Activated naive CD8-positive, alpha-beta T cell treated with anti-CD3 and anti-CD28 coated beads, Interleukin-2, amount 50 U/mL, for 24 hours (primary cell): ENCODE results near the gene KCNA10.

Experiments
- ATAC-seq: fragments of 150-1000 bp; cut with Tn5 transposase; one replicate; pipeline ENCODE4 v1.10.0; 2021
- DNase-seq: peaks from one replicate; pipeline ENCODE4 v3.0.0; 2021
- H3K27ac Mint-ChIP-seq: one replicate; pipeline ENCODE4 v1.8.0; 2021; ENCODE audit warnings: mild to moderate bottlenecking, mixed read lengths
- H3K27me3 Mint-ChIP-seq: one replicate; pipeline ENCODE4 v1.8.0; 2021; ENCODE audit warnings: mixed read lengths
- H3K36me3 Mint-ChIP-seq: one replicate; pipeline ENCODE4 v1.8.0; 2021; ENCODE audit warnings: low read depth, mixed read lengths
- H3K4me1 Mint-ChIP-seq: one replicate; pipeline ENCODE4 v1.8.0; 2021; ENCODE audit warnings: mixed read lengths
- H3K4me3 Mint-ChIP-seq: one replicate; pipeline ENCODE4 v1.8.0; 2021; ENCODE audit warnings: mild to moderate bottlenecking, moderate library complexity, mixed read lengths
- H3K9me3 Mint-ChIP-seq: one replicate; pipeline ENCODE4 v1.8.0; 2021; ENCODE audit warnings: mixed read lengths

The KCNA10 gene

DNA sequence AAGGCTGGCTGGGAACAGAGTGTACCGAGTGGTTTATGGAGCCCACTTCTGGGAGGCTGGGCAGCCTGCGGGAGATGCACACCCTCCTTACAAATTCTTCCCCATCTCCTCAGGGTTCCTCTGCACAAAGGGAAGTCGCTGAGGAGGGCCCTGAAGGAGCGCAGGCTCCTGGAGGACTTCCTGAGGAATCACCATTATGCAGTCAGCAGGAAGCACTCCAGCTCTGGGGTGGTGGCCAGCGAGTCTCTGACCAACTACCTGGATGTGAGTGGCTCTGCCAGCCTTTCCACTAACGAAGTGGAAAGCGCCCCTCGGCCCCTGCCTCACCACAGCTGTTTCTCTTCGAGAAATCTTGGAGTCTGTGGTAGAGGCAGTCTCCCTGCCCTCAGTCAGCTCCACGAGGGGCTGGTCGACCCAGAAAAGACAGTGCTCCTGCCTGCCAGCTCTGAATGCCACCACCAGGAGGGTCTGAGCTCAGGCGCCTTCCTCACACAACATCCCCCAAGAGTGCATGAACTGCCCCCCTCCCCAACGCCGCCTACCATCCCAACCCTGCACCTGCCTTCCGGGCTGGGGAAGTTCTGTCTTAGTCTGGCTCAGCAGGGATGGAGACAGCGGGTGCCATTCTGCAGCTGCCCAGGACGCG lies 36.2 kb downstream of the KCNA10 start:
- H3K4me1 Mint-ChIP-seq = peaks cover 2% of the 10 kb centered on the region
- H3K36me3 Mint-ChIP-seq = no peaks in the 10 kb centered on the region
- H3K4me3 Mint-ChIP-seq = no peak overlapping the region
- ATAC-seq = no peak
- no peak for DNase-seq
- no peak overlapping the region for H3K27ac Mint-ChIP-seq
- peaks cover 11% of the 10 kb centered on the region for H3K27me3 Mint-ChIP-seq
- H3K9me3 Mint-ChIP-seq = no peaks in the 10 kb centered on the region

DNA sequence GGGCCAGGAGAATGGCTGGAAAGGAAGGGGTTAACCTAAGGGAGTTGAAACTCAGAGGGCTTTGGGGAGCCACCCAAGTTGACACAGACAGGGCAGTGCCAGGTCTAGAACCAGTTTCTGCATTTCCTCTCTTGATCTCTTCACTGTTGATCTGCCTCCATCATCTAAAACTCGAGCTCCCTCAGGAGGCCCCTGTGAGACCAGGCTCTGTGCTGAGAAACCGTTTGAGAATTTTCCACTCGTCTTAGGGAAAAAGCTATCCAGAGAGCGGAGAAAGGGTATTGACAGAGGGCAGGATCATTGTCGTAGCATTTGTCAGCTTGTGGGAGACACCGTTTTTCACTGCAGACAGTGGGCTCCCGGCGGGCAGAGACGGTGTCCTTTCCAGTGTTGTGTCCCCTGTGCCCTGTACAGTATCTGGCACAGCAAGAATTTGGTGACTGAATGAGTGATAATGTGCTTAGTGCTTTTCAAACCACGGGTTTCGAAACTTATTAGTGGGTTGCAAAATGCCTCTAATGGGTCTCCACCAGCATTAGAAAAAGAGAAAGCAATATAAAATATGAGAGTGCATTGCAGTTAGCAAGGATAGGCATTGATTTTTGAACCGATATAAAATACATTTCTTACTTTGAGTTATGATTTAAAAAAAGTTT lies 36.9 kb downstream of the KCNA10 start:
- DNase-seq = no peak
- Mint-ChIP-seq H3K9me3 (no peaks in the 10 kb centered on the region), H3K4me1 (peaks cover 4% of the 10 kb centered on the region), H3K27ac (no peak overlapping the region), H3K36me3 (no peaks in the 10 kb centered on the region), H3K27me3 (peaks cover 11% of the 10 kb centered on the region), H3K4me3 (no peak overlapping the region)
- no peak for ATAC-seq

DNA sequence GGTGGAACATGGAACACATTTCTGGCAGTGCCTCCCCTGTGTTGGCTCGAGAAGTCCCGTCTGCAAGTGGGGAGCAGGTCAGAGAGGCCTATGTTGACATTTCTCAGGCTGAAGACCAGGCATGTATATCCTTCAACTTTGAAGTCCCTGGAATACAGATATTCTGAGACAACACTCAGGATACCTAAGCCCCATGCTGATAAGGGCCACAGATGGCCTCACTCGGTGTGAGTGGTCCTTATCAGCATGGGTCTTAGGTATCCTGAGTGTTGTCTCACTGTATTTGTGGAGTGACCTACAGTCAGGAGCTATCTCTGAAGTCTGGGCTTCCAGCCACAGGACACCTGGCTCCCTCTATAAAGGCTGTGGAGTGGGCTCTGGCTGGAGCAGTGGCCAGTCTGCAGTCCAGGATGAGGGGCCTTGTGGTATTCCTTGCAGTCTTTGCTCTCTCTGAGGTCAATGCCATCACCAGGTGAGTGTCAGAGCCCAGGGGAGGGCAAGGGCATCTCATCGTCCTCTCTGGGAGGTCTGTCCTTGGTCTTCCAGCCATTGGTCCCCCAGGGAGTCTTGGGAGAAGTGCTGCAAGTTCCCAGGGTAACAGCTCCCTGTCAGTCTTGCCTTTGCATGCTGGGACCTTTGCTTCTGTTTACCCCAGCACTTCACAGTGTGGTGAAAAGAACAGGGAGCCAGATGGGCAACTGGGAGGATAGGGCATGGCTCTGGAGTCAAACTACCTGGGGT lies 38.4 kb downstream of the KCNA10 start:
- no peak overlapping the region for H3K27ac Mint-ChIP-seq
- no peaks in the 10 kb centered on the region for H3K36me3 Mint-ChIP-seq

DNA sequence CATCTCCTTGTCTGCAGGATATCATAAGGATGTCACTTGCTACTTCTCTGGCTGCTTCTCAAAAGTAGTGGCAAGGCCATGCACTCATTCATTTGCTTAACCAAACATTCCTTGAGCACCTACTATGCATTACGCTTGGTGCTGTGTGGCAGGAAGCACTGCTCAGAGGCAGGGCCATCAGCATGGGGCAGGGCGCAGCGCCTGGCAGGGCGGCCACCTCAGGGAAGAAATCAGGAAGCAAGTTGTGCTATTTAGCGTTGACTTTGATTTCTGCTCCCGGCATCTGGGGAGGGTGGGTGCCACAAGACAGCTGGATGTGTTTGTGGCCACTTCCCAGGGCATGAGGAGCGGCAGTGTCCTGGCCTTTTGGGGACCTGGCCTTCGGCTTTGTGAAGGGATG lies 40.1 kb downstream of the KCNA10 start:
- peaks cover 7% of the 10 kb centered on the region for H3K27me3 Mint-ChIP-seq
- no peak for ATAC-seq
- no peaks in the 10 kb centered on the region for H3K9me3 Mint-ChIP-seq

More for the DNA sequence above, 38.4 kb downstream of the KCNA10 start:
- peaks cover 8% of the 10 kb centered on the region for H3K4me1 Mint-ChIP-seq
- no peak overlapping the region for H3K4me3 Mint-ChIP-seq
- no peaks in the 10 kb centered on the region for H3K9me3 Mint-ChIP-seq
- no peak for ATAC-seq
- no peak for DNase-seq
- H3K27me3 Mint-ChIP-seq = peaks cover 10% of the 10 kb centered on the region

DNA sequence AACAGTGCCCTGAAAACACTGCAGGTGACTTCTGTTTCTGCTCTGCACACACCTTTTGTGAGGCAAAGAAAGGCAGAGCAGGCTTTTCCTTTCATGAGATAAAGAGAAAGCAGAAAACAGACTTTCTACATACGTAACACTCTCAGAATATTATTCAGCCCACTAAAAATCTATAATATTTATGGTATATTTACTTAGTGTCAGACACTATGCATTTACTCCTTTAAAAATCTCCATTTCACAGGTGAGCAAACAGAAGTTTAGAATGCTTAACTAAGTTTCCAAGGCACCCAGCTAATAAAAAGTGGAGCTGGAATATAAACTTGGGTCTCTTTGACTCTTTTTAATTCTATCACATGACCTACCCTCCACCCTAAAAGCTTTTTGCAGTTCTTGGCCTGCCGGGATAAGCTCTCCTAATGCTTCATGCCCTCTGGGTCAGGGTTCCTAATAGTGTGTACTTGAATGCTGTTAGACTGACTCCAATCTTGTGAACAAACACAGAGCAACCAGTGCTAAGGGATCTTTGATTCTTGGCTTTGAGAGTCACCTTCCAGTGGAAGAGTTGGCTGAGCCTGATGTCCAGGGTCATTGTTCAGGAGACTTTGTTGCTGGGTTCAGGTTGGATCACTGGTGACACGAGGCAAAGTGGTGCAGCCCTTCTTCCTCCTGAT lies 40.9 kb downstream of the KCNA10 start:
- peaks cover 2% of the 10 kb centered on the region for H3K27me3 Mint-ChIP-seq
- H3K27ac Mint-ChIP-seq = no peak overlapping the region
- ATAC-seq (no peak), DNase-seq (no peak)
- H3K36me3 Mint-ChIP-seq = no peaks in the 10 kb centered on the region
- no peak overlapping the region for H3K4me3 Mint-ChIP-seq
- H3K9me3 Mint-ChIP-seq = no peaks in the 10 kb centered on the region
- peaks cover 6% of the 10 kb centered on the region for H3K4me1 Mint-ChIP-seq

More for the DNA sequence above, 40.1 kb downstream of the KCNA10 start:
- no peak overlapping the region for H3K27ac Mint-ChIP-seq
- H3K36me3 Mint-ChIP-seq = no peaks in the 10 kb centered on the region
- H3K4me1 Mint-ChIP-seq = peaks cover 8% of the 10 kb centered on the region
- no peak for DNase-seq
- no peak overlapping the region for H3K4me3 Mint-ChIP-seq

DNA sequence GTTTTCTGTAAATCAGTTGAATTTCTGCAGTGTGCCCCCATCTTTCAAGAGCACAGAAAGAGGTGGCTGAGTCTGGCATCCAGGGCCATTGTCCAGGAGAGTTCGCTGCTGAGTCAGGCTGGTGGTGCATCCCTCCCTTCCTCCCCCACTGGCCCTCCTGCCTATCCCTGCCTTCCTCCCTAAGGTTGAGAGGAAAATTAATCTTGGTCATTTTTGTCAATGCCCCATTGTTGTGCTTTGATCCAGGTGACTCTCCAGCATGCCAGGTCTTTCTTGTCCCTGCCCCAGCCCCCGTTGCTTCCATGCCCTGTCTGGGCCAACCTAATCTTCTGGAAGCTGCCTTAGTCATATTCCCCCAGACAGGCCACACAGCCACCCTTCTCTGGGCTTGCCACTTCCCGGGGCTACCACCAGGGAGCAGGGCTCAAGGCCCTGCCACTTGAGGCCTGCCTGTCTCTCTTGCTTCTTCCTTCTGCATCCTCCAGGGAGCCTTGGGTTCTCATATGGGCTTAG lies 41.5 kb downstream of the KCNA10 start:
- H3K36me3 Mint-ChIP-seq = no peaks in the 10 kb centered on the region
- peaks cover 6% of the 10 kb centered on the region for H3K4me1 Mint-ChIP-seq
- H3K27me3 Mint-ChIP-seq = peaks cover 2% of the 10 kb centered on the region
- DNase-seq = no peak
- no peak overlapping the region for H3K4me3 Mint-ChIP-seq
- no peaks in the 10 kb centered on the region for H3K9me3 Mint-ChIP-seq
- no peak for ATAC-seq
- no peak overlapping the region for H3K27ac Mint-ChIP-seq

DNA sequence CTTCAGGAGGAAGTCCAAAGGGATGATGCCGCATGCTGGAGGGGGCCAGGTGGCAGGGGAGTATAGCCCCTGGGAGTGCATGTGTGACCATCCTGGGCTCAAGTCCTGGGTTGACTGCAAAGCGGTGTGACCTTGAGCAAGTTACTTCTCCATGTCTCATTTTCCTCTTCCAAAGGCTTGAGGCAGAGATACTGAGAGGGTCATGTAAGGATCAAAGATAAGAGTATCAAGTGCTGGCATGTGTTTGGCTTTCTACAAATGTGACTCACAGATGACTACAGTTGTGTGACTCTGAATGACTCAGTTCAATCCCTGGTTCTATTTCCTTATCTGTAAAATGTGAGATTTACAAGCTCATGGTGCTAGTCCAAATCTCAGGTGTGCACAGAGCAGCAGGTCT lies 41.9 kb downstream of the KCNA10 start:
- Mint-ChIP-seq H3K4me1 (peaks cover 6% of the 10 kb centered on the region), H3K27me3 (peaks cover 2% of the 10 kb centered on the region), H3K9me3 (no peaks in the 10 kb centered on the region), H3K4me3 (no peak overlapping the region), H3K27ac (no peak overlapping the region), H3K36me3 (no peaks in the 10 kb centered on the region)
- ATAC-seq (peak; percentile 83), DNase-seq (no peak)

DNA sequence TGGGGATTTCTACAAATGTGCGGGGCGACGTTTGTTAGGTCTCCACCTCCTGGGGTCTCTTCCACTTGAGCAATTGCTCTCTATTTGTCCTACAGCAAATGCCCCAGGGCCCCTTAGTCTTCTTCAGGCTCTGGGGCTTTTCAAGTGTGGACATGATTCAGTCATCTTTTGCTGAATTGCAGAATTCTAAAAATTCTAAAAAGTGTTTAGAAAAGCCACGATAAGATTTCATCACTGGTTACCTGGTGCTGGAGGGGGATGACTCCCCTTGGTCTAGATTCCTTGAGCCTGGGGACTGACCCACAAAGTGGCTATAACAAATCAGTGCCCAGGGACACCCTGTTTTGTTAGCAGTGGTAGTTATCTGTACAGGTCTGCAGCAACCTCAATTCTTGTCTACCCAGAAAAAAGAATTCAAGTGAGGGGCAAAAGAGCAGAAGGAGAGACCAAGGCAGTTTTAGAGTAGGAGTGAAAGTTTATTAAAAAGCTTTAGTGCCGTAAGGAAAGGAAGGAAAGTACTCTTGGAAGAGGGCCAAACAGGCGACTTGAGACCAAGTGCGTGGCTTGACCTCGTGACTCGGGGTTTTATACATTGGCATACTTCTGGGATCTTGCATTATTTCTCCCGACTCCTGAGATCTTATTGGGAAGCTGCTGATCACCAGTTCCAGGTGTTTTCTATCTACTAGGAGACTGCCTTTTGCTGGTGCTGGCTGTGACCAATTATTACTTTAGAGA lies 42.8 kb downstream of the KCNA10 start:
- no peak for ATAC-seq
- H3K27me3 Mint-ChIP-seq = peaks cover 2% of the 10 kb centered on the region
- no peak overlapping the region for H3K4me3 Mint-ChIP-seq

DNA sequence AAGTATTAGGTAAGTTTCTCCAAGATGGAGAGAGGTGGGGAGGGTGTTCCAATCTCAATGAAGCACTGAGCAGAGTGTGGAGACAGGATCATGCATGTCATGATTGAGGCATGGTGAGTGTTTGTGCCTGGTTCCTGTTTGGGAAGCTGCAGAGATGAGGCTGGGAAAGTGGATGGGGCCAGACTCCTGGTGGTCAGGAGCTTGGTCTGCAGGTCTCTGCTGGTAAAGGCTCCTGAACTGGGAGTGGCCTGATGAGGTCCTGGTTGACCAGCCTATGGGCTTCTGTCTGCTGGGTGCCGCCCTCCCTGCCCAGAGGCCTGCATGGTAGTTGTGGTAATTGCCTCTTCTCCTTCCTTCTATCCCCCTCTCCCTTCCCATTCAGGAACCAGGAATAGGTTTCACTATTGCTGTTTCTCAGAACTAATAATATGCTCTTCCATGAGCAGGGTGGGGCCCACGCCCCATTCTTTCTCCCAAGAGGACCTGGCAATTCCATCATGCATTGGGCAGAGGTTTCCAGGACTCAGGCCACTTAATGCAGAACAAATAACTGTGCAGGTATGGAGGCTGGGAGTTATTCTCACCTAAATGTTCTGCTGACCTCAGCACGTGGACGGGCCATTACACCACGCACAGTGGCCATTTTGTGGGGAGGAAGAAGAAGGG lies 43.5 kb downstream of the KCNA10 start:
- no peak for DNase-seq
- H3K36me3 Mint-ChIP-seq = no peaks in the 10 kb centered on the region
- no peak overlapping the region for H3K4me3 Mint-ChIP-seq
- H3K4me1 Mint-ChIP-seq = peaks cover 6% of the 10 kb centered on the region
- H3K27me3 Mint-ChIP-seq = peaks cover 5% of the 10 kb centered on the region
- H3K27ac Mint-ChIP-seq = no peak overlapping the region
- ATAC-seq = no peak
- H3K9me3 Mint-ChIP-seq = no peaks in the 10 kb centered on the region

More for the DNA sequence above, 42.8 kb downstream of the KCNA10 start:
- Mint-ChIP-seq H3K9me3 (no peaks in the 10 kb centered on the region), H3K4me1 (peaks cover 6% of the 10 kb centered on the region), H3K36me3 (no peaks in the 10 kb centered on the region), H3K27ac (no peak overlapping the region)
- no peak for DNase-seq

DNA sequence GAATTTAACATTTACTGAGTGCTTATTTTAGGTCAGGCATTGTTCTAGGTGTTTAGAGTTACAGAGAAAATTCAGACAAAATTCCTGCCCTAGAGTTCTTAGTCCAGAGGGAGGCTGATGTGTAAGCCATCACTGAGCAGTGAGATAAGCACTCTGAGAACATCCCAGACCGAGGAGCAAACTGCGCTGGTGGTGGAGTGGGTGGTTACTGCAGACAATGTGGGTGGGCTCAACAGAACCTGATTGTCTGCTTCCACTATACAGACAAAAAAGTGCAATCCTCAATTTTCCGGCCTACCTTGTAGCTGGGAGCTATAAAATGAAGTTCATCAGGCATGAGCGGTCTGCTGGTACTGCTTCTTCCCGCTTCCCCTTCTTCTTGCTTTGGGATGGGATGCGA lies 44.5 kb downstream of the KCNA10 start:
- peaks cover 6% of the 10 kb centered on the region for H3K4me1 Mint-ChIP-seq
- no peaks in the 10 kb centered on the region for H3K9me3 Mint-ChIP-seq
- peaks cover 5% of the 10 kb centered on the region for H3K27me3 Mint-ChIP-seq
- ATAC-seq (no peak), DNase-seq (no peak)
- H3K4me3 Mint-ChIP-seq = no peak overlapping the region
- H3K36me3 Mint-ChIP-seq = no peaks in the 10 kb centered on the region
- no peak overlapping the region for H3K27ac Mint-ChIP-seq

DNA sequence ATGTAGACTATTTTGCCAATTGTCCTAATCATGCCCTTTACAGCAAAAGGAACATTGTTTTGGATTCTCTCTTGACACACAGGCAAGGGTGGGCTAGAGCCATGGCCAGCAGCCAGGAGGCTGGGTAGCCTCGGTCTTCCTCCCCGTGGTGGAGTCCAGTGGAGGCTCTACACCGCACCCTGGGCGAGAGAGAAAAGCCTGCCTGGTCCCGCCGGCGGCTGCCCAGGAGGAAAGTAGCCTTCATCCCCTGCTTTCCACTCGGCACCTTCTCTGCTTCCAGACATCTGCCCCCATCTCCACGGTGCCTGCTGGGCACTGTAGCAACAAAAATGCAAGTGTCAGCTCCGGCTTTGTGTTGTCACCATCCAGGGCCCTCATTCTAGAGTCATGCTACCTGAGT lies 46.4 kb downstream of the KCNA10 start:
- Mint-ChIP-seq H3K9me3 (no peaks in the 10 kb centered on the region), H3K36me3 (no peaks in the 10 kb centered on the region), H3K4me3 (no peak overlapping the region), H3K27ac (no peak overlapping the region), H3K4me1 (peaks cover 4% of the 10 kb centered on the region), H3K27me3 (peaks cover 7% of the 10 kb centered on the region)
- DNase-seq (no peak), ATAC-seq (no peak)

DNA sequence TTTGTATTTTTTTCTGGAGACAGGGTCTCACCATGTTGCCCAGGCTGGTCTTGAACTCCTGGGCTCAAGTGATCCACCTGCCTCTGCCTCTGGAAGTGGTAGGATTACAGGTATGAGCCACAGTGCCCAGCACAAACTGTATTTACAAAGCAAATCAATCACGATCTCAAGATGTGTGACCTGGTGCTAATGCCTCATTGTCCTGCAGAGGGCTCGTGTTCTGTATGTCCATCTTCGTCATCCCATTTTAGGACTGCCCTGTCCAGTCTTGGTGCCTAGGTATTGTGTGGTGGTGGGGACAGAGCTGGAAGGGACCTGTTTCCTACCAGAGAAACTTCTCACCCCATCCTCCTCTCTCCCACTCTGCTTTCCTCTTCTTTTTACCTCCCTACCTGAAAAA lies 47.8 kb downstream of the KCNA10 start:
- Mint-ChIP-seq H3K27ac (no peak overlapping the region), H3K4me3 (no peak overlapping the region), H3K9me3 (no peaks in the 10 kb centered on the region), H3K27me3 (peaks cover 7% of the 10 kb centered on the region), H3K36me3 (no peaks in the 10 kb centered on the region), H3K4me1 (no peaks in the 10 kb centered on the region)
- DNase-seq (no peak), ATAC-seq (no peak)
